Glomerular visceral epithelial cell (primary cell): ENCODE results near the gene GAB1.

Experiments used
- DNase-seq: peaks from one replicate; pipeline ENCODE4 v3.0.0-alpha.2; 2016; ENCODE audit errors: extremely low spot score

Gene GAB1

DNA sequence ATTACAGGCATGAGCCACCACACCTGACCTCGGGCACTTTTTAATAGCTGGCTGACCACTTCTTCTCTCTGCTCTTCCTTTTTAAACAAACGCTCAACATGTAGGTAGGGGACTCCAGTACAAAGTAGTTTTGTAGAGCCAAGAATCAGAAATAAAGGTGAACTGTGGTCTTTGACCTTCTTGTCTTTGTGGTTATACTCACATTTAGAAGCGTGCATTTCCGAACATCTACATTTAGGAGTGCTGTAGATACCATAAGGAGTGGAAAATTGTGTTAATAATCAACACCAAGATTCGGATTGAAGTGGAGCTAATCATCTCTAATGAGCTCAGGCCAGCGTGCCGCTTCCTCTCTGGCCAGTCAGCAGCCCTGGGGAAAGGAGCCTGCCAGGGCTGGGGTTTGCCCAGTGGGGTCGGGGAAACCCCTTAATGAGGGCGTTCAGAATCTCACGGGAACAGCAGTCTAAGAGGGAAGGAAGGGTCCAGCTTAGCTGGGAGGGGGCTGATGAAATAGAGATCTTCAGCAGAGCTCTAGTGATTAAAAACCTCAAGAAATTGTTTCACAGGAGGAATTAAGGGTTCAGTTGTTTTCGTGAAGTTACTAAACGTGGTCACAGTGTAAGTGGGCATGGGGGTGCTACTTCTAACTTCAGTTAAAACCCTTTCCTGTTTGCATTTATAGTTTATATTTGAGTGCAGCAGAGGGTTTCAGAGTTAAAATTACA, 81.2 kb downstream of the GAB1 start:
- no peak for DNase-seq

DNA sequence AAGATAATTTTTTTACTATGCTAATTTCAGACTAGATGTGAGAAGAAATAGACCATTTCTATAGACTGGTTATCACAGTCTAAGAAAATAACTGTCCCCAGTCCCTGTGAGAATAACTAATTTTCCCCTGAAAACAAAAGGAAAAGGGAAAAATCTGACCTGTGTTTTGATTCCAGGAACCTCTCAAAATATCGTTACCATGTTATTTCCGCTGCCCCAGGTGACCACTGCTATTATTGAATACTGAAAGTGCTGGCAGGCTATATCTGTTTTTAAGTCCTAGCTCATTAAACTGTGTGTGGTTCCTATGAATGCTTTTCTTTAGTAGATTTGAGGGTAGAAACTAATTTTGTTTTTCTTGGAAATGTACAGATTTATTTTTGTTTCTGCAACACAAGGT, 83.6 kb downstream of the GAB1 start:
- no peak for DNase-seq

DNA sequence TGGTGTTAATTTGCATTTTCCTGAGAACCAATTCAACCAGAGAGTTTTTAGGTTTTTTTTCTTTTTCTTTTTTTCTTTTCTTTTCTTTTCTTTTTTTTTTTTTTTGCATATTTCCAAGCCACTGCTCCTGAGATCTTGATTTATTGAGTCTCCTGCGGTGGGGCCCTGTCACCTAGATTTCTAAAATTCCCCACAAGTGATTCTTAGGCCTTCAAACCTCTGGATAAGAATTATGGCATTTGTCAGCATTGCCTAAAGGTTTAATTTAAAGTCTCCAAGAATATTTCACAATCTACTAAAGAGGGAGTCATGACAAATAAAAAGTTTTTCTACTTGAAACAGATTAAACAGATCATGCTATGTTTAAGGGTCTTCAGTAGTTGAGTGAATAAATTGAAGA, 84.9 kb downstream of the GAB1 start:
- DNase-seq, result no peak

DNA sequence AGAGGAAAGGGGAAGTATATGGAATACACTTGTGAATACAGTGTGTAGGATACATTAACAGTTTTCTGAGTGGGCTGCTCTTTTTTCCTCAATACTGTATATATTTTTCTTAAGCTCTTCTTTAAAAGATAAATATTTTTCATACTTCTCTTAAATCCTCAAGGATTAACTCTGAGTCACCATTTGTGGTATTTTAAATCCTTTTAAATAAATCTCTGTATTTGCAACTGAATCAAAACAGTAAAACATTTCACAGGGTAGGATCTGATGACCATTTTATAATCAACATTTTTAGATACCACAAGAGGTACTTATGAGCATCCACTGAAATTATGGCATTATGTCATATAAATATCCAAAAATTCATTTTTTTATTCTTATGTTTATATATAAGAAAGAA, 87.6 kb downstream of the GAB1 start:
- no peak for DNase-seq

DNA sequence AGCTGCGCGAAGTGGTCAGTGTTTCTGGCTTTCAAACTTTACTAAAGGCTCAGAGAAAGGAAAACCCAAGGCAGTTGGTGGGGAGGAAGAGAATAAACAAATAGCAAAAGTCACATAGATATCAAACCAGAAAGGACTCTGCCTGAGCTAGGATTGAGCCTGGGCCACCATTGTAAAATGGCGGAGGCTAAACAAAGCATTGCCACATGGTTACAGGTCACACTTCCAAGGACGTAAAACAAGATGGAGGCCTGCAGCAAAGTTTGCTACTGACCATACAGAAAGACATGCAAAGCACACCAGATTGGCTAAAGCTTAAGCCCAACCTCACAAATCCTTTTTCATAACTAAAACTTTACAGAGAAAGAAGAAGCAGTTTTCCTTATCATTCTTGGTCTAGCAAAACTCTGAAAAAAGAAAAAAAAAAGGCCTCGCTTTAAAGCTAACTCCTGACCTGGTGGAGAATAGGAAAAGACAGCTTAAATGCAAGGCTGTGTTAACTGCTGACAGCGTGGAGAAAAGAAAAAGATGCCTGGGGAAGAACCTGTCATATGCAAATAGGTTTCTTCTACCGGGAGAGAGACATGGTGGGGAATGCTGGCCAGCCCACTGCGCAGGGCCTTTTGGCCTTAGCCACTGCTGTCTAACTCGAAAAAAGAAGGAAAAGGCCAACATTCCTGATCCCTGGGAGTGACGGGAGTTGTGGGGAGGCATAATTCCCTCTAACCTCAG, 95.0 kb downstream of the GAB1 start:
- no peak for DNase-seq

DNA sequence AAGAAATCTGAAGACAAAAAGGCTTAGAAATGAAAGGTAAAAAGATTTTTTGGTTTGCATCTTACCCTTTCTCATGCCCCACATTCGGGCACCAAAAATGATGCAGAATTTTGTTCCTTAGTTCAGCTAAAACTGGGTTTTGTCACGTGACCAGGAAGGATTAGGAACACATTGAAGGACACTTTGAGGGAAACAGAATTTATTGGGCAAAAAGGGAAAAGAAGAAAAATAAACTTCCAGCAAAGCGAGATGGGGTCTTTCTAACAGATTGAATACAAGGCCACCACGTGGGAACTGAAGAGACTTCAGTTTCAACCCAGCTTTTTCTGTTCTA, 95.5 kb downstream of the GAB1 start:
- no peak for DNase-seq

DNA sequence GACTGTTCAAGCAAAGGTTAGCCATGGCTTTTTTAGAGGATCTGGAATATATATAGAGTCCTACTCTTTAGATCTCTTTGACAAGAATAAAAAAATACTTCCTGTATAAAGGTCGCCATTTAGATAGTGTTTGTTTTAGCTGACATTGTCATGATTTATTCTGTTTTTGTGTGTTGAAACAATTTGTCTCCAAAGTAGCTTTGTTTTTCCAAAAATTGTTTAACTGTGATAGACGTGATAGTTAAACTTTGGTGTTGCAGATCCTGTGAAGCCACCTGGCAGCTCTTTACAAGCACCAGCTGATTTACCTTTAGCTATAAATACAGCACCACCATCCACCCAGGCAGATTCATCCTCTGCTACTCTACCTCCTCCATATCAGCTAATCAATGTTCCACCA, 96.6 kb downstream of the GAB1 start:
- DNase-seq, result no peak

DNA sequence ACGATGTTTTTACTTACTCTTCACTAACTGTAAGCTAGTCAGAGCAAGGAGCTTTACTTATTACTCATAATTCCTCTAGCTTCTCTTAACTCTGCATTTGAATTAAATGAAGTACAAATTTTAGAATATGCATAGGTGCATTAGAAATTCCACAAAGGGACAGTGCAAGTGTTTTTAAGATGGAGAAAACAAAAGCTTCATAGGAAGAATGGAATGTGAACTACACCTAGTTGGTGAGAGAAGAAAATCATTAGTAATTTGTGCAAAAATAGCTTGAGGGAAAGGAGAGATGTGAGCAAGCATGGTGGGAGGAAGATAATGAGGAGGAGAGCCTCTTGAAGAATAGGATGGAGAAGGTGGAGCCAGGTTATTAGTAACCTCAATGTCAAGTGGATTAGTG, 99.3 kb downstream of the GAB1 start:
- DNase-seq, result no peak

DNA sequence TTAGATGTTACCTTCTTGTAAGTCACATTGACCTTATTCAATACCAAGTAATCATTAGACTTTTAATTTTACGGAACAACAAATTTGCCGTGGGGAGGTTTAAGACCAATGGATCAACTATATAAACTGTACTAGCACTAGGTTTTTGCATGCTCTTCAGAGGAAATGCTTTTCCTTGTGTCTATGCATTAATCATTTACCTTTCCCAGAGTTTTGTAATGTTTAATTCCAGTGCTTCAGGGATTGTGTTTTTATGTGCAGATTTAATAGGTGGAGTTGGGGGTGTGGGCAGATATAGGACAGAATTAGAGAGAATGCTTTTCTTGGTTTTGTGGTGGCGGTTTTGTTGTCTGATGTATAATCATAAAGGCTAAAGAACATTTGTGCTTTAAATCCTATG, 100.8 kb downstream of the GAB1 start:
- DNase-seq, result no peak

DNA sequence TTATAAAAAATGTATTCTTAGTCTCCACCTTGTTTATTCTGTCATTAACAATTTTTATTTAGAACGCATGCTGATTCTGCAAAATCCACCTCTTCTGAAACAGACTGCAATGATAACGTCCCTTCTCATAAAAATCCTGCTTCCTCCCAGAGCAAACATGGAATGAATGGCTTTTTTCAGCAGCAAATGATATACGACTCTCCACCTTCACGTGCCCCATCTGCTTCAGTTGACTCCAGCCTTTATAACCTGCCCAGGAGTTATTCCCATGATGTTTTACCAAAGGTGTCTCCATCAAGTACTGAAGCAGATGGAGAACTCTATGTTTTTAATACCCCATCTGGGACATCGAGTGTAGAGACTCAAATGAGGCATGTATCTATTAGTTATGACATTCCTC, 101.3 kb downstream of the GAB1 start:
- DNase-seq, result no peak

DNA sequence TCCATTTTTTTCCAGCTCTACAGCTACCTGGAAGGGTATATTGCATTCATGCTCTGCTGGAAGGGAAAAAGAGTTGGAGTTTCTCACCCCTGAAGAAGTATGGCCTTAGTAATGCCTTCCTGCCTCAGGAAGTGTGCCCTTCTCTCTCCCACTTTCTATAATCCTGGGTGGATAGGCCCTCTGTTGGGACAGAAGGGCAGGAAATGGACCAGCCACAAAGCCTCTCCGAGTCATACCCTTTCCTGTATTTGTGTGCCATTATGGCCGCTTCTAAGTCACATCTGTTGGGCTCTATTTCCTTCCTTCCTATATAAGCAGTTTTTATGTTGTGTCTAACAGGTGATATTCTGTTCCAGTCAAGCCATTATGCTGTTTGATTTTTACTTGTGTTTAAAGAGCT, 102.0 kb downstream of the GAB1 start:
- no peak for DNase-seq

DNA sequence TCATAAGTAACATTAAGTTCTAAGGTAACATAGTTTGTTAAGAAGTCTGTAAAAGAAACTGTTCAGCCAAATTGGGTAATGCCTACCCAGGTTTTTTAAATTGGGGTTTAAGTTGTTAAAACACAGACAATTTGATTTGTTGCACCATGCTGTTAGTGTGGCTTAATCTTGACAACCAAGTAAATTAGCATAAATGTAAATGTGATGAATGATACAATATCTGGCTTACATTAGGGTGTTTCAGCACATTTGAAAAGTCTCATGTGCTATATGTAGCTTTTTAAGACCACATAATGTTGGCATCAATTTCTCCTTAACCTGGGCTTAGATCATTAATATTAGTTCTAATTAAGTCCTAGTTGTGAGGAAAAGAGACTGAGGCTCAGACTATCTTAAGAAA, 104.4 kb downstream of the GAB1 start:
- no peak for DNase-seq

DNA sequence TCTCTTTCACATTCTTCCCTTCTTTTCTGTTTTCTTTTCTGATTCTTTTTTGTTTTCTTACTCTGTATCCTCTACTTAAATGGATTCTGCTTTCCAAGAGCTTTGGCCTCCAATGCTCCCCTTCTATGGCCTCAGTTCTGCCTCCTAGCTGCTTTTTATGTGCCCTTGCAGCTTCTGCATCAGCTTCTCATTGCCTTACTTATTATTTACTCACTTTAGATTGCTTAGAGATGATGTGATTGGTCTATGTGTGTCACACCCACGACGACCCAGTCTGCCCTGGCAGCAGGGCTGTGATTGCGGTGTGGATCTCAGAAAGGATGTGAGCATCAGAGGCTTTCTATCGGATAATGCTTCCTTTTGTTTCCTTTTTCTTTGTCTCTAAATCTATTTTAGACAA, 105.0 kb downstream of the GAB1 start:
- DNase-seq, result no peak

DNA sequence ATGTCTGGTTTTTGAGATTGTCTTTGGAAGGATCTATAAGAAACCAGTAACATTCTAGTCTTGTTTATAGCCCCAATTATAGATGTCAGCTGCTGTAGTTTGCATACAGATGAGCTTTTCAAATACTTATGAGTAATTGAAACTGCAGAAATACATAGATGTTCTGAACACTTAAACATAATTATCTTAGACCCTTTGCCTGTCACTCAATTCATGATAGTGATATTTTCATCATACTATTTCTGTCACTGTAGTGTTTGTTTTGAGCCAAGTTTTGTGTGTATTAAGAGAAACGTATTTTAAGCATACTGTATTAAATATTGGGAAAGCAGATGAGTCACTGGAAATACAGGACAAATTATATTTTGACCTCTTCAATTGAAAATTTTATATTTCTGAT, 107.1 kb downstream of the GAB1 start:
- no peak for DNase-seq

DNA sequence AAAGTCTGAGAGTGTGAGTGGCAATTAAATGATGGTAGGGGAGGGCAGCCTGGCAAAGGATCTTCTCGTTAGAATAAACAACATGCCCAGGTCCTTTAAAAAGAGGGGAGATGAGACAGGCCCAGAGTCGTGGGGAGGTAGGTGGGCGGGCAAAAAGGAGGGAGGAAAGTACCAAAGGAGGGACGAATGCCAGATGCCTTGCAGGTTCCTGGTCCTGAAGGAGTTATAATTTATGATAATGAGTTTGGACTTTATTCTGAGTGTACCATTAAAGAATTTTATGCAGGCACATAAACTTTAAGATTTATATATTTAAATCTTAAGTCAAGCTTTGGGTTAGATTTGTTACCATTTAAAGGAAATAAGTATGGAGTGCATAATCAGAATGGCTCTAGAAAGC, 114.5 kb downstream of the GAB1 start:
- no peak for DNase-seq

DNA sequence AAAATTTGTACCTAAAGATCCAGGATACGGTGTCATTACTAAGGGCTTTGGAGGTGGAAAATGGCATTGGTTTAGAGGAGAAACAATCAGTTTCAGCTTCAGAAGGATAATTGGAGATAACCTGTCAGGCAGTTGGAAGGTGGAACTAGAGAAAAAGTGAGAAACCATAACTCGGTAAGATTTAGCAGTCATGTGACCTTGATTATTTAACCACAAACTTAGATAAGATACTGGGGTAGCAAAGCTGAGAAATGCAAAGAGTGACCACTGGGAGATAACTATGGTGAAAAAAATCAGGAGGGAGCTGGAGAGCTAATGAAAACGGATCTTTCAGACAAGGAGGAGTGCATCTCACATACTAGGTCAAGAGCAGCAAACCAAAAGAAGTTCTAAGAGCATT, 118.5 kb downstream of the GAB1 start:
- no peak for DNase-seq

DNA sequence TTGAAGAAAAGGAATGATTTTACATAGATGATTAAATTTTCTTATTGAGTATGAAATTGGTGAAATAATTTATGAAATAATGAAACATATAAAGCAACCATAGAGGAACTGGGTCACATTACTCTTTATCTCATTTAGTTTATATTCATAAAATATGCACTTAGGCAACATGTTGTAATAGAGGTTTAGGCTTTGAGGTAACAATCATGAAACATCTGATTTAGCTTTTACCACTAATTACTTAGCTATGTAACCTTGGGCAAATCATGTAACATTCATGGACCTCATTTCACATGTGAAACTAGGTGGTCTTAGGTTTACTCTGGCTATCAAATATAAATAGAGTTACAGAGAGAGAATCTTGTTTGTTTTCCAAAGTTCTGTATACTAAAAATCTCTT, 122.3 kb downstream of the GAB1 start:
- DNase-seq, result no peak

DNA sequence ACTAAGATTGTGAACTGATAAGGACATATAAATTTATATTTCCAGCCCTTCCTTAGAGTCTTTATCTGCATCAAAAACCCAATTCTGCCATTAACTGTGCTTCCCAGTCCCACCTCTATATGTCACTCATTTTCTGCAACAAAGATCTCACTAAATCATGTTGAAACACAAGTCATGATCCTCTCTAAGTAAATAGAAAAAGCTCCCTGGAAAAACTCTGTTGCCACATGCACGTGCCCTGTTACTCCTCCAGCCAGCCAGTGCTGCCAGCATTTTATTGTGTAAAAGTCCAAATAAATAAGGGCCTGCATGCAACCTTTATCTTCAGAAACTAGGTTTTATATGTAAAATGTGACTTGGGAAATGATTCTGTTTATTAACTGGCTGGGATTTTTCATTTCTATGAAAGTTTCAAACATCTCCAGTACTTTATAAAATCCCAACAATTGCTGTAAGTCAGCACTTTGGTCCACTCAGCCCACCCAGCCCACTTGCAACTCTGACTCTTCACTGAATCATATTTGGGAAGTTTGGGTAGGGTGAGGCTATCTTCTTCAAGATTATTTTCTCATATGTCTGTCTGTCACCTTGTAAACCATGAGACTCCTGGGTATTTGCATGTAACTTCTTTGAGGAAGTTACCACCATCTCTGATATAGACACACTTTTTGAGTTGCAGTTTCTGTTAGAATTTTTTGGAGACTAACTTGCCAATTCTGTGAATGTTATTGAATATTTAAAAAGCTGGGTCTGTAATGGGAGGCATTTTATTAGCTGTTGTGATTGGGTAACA, 136.9 kb downstream of the GAB1 start:
- DNase-seq, result no peak

DNA sequence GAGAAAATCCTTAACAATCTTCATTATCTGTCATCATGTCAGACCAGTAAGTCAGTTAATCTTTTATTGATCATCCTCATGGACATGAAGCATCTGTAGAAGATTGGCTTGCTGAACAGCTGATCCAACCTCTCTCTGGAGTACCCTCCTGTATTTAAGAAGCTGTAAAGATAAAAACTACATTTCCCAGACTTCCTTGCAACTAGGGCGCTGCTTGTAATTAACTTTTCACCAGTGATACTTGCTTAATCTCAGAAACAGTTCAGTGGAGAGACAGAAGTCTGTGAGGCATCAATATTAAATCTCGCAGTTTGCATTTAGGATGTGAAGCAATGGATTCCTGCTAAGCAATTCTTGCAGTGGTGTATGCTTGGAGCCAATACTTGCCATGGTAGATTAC, 140.8 kb downstream of the GAB1 start:
- DNase-seq, result no peak

DNA sequence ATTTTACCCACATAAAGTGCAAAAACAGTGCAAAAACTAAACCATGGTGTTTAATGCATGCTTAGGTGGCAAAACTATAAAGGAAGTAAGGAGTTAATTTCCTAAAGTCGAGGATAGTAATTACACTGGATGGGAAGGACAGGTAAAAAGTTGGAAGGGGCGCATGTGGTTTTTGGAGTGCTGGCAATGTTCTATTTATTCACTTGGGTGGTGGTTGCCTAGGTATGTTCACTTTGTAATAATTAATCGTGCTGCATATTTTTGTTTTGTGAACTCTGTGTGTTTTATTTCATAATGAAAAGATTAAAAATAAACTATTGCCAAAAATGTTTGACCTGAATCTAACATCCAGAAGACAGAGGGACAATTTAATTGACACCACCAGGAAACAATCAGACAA, 144.7 kb downstream of the GAB1 start:
- no peak for DNase-seq

DNA sequence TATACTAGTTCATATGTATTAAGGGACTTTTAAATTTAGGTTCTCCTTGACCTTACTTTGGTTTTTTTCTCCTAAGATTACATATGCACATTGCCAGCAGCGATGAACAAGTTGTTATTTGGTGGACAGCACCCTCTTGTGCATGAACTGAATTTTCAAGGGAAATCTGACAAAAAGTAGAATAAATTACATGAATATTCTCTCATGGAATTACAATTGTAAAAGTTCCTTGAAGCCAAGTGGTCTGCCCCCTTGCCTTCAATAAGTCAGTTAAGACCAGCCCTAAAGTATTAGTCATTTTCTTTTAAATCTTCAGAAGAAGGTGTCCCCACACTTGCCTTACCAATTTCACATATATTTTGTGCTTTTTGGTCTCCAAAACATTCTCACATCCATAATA, 146.2 kb downstream of the GAB1 start:
- DNase-seq, result peak; percentile 52

DNA sequence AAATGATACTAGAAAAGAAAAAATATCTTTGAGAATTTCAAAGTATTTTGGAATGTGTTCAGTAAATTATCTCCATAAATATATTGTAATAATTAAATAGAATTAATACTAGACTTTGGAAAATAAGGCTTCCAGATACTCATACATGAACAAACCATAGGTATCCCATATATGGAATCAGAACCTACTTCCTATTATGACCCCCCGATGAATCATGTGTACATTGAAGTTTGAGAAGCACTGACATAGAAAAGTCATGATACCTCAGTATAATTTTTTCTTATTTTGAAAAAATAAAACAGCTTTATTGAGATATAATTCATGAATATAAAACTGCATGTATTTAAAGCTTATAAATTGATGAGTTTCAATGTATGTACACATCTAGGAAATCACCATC, 149.6 kb downstream of the GAB1 start:
- DNase-seq, result no peak

DNA sequence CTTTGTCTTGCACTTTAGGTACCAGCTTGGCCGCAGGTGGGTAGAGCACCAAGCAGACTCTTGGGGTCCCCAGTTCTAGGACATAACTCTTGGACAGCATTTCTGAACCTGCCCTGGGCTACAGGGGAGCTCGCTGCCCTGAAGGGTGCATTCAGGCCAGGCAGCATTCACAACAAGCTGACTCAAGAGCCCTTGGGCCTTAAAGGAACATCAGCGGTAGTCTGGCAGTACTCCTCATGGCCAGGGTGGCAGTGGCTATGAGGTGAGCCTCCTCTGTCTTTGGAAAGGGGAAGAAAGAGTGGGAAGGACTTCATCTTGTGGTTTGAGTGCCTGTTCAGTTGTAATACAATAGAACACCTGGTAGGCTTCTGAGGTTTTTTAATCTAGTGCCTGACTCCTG, 152.0 kb downstream of the GAB1 start:
- DNase-seq, result no peak
